ENCODE measurements around the gene PRDX3. TPM values are rescaled to one million over a fixed set of nuclear protein-coding genes. Genes with fewer than 3 reads are reported as not detected.
A peak's percentile ranks its signal among the peaks of the same experiment; 100 is the strongest.

The PRDX3 gene
- total RNA-seq = 100 to 1,000 TPM; 168 to 250 TPM

DNA sequence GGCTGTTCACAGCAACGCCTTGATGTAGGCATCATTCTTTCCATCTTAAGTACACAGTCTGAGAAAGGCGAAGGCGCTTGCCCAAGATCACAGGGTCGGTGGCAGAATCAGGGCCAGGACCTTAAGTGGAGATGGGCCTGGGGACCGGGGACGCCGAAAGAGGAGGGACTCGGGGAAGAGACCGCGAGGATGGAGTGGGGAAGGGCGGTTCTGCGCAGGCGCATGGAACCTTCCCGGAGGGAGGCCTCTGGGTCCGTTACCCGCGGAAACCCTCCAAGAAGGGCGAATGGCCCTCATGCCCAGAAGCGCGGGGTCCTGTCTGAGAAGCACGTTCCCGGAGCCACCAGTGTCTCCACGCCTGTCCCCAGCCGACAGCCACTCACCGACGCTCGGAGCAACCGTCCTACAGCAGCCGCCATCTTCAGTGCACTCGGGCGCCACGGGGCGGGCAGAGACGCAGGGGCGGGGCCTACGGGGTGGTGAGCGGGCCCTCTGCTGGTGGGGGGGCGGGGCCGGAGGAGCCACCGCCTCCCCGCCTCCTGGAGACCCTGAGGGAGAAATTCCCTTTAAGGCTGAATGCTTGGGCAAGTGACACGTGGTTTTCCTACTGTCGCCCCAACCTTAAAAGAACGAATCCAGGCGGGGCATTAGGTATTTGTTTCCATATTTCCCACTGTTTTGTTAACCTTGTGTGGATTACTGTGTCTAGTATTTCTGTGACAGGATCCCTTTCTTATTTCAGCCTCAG lies at the start of gene PRDX3:
TSS of gene PRDX3 (minus strand) at position 441 of the 748 bp plus-strand sequence. CDS start at position 419, 22 bp downstream.
- Histone ChIP-seq H3K9me3 (no peaks in the 10 kb centered on the region), H3K36me3 (peaks cover 23% of the 10 kb centered on the region), H3K27me3 (no peaks in the 10 kb centered on the region), H3K27ac (peak within 1 kb of the TSS; percentile 94 to 95), H3K4me1 (peaks cover 0 to 21% of the 10 kb centered on the region in 2 donors), H3K4me3 (peak within 1 kb of the TSS; percentile 70 to 91)
- DNase-seq (ENCODE audit: low spot score) = peak; percentile 89
- TF ChIP-seq CTCF (IDR thresholded peaks at IDR 0.05) = peak in 1 of 2 donors; percentile 61

- Histone ChIP-seq H3K9me3 (no peaks in the 10 kb centered on the region), H3K27ac (no peak overlapping the region), H3K4me3 (no peak overlapping the region), H3K36me3 (no peaks in the 10 kb centered on the region), H3K27me3 (no peaks in the 10 kb centered on the region), H3K4me1 (peaks cover 0 to 14% of the 10 kb centered on the region in 2 donors)
- TF ChIP-seq CTCF (IDR thresholded peaks at IDR 0.05) = no peak
- no peak for DNase-seq (ENCODE audit: low spot score)
Measured at GRCh38 chr10:119227825-119228224, 49.2 kb upstream of the PRDX3 start.

GRCh38 chr10:119225083-119225658 lies 46.6 kb upstream of the PRDX3 start:
- H3K27me3 ChIP-seq = no peaks in the 10 kb centered on the region
- TF ChIP-seq CTCF (IDR thresholded peaks at IDR 0.05) = no peak
- no peaks in the 10 kb centered on the region for H3K36me3 ChIP-seq
- no peak for DNase-seq (ENCODE audit: low spot score)
- peak overlapping the region in 1 of 2 donors; percentile 15 for H3K27ac ChIP-seq
- H3K4me1 ChIP-seq = peaks cover 0 to 34% of the 10 kb centered on the region in 2 donors
- H3K4me3 ChIP-seq = no peak overlapping the region
- no peaks in the 10 kb centered on the region for H3K9me3 ChIP-seq

DNA sequence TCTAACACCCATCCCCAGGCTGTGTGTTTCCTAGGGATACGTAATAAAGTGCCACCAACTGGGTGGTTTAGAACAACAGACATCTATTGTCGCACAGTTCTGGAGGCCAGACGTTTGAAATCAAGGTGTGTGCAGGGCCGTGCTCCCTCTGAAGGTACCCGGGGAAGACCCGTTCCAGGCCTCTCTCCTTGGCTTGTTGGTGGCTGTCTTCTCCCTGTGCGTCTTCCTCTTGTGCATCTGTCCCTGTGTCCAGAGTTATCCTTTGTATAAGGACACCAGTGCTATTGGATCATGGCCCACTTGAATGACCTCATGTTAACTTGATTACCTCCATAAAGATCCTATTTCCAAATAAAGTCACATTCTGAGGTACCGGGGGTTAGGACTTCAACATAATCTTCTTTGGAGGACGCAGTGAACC lies 44.4 kb upstream of the PRDX3 start:
- peaks cover 0 to 54% of the 10 kb centered on the region in 2 donors for H3K4me1 ChIP-seq
- H3K4me3 ChIP-seq = peak overlapping the region in 1 of 2 donors; percentile 24
- no peaks in the 10 kb centered on the region for H3K36me3 ChIP-seq
- TF ChIP-seq CTCF (IDR thresholded peaks at IDR 0.05) = no peak
- DNase-seq (ENCODE audit: low spot score) = no peak
- peak overlapping the region; percentile 65 to 73 for H3K27ac ChIP-seq
- no peaks in the 10 kb centered on the region for H3K9me3 ChIP-seq
- H3K27me3 ChIP-seq = no peaks in the 10 kb centered on the region

DNA sequence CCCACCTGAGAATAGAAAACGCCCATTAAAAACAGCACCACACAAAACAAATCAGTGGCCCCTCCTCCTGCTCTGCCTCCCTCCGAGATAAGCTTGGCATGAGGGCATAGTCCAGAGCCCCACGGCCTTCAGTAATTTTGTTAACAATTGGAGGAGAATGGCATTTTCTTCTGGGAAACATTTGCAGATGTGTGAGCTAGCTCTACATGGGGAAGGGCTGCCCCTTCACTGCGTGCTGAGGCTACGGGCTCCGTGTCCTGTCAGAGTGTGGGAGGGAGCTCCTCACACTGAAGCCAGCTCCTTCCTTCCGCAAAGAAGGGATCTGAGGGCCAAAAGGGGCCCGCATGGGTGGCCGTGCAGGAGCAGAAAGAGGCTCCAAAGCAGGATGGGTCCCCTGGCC lies 43.9 kb upstream of the PRDX3 start:
- no peak for TF ChIP-seq CTCF (IDR thresholded peaks at IDR 0.05)
- Histone ChIP-seq H3K27me3 (no peaks in the 10 kb centered on the region), H3K4me3 (peak overlapping the region in 1 of 2 donors; percentile 24), H3K27ac (peak overlapping the region; percentile 65 to 73), H3K4me1 (peaks cover 0 to 59% of the 10 kb centered on the region in 2 donors), H3K9me3 (no peaks in the 10 kb centered on the region), H3K36me3 (no peaks in the 10 kb centered on the region)
- no peak for DNase-seq (ENCODE audit: low spot score)
